ENCODE data around the gene ACBD5. TPM values are rescaled to one million over a fixed set of nuclear protein-coding genes. Genes with fewer than 3 reads are reported as not detected.

The ACBD5 gene
- polyA plus RNA-seq, 1 of the 3 experiments (the other 2 are of a cell fraction): 12.5 TPM

DNA sequence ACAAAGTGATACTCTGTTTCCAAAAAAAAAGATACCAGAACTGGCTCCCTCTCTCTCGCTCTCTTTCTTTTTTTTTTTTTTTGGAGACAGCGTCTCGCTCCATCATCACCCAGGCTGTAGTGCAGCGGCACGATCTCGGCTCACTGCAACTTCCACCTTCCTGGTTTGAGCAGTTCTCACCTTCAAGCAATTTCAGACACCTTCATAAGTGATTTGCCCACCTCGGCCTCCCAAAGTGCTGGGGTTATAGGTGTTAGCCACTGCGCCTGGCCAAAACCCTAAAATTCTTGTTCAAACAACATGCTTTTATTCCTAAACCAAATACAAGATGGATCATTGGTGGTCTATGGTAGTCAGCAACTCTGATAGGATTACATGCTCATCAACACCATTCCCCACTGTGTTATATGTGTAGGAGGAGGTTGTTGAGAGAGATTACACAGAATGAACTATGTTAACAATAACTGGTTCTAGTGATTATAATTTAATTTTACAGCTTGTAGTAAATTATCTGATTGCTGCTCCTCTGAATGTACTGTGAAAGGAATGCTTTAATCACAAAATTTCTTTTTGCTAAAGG is 15.5 kb downstream of the ACBD5 start (continued):
- TF ChIP-seq REST (IDR thresholded peaks at IDR 0.05; ENCODE audit: low read depth, low read length) (no peak), SMC3 (IDR thresholded peaks at IDR 0.05; ENCODE audit: low read depth, low read length) (no peak), TAF1 (IDR thresholded peaks at IDR 0.05; ENCODE audit: borderline replicate concordance, low read depth, low read length) (no peak), USF2 (IDR thresholded peaks at IDR 0.05; ENCODE audit: borderline replicate concordance, low read depth, low read length) (no peak), FOXJ3 (CRISPR knock-in tag; IDR thresholded peaks at IDR 0.05) (no peak), JUND (IDR thresholded peaks at IDR 0.05) (no peak), CTCF (IDR thresholded peaks at IDR 0.05) (no peak), GABPA (IDR thresholded peaks at IDR 0.05; ENCODE audit: low read depth) (no peak), RFX5 (IDR thresholded peaks at IDR 0.05; ENCODE audit: low read length) (no peak), EP300 (IDR thresholded peaks at IDR 0.05; ENCODE audit: borderline replicate concordance in 1 of 2, low read depth in 1 of 2, low read length in 1 of 2) (no peak)

DNA sequence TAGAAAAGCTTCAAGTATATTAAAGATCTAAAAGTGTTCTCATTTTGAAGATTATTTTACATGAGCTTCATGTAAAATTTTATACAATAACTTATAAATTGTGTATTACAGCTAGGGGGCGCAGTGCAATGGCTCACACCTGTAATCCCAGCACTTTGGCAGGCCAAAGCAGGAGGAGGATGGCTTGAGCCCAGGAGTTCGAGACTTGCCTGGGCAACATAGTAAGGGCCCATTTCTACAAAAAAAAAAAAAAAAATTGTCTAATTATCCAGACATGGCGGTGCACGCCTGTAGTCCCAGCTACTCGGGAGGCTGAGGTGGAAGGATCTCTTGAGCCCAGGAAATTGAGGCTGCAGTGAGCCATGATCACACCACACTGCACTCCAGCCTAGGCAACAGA is 16.6 kb downstream of the ACBD5 start:
- ChIA-PET POLR2A (no interaction called here), CTCF (interaction anchor here (0.6 to 4.1 kb wide), 15 partner anchors 9 to 493 kb away, joined by 3 to 23 read pairs (median 4); partner anchors contain the start of gene ACBD5)
- H3K4me3 ChIP-seq (ENCODE audit: low read depth in 2 of 2, low read length in 1 of 2): no peak overlapping the region; a peak in 1 of 4 replicates
- peaks cover 27 to 48% of the 10 kb centered on the region in 2 experiments for H3K36me3 ChIP-seq (replicated peaks in 1 of 2; ENCODE audit: control insufficient read depth in 1 of 2, insufficient read depth in 2 of 2, low read length in 1 of 2)
- H3K27me3 ChIP-seq (ENCODE audit: insufficient read depth): no peaks in the 10 kb centered on the region
- no peak overlapping the region for H3K27ac ChIP-seq (ENCODE audit: low read depth in 2 of 2, low read length in 1 of 2)
- no peaks in the 10 kb centered on the region for H3K4me1 ChIP-seq (ENCODE audit: control insufficient read depth in 1 of 2, insufficient read depth in 2 of 2, low read depth in 1 of 2, low read length in 1 of 2)
- no peaks in the 10 kb centered on the region; the same call in 1 of the 2 replicates for H3K79me2 ChIP-seq (ENCODE audit: insufficient read depth)
- TF ChIP-seq POLR2AphosphoS5 (IDR thresholded peaks at IDR 0.05; ENCODE audit: low read depth, low read length): no peak
- TF ChIP-seq CTCF (IDR thresholded peaks at IDR 0.05): peak; percentile 84
- peak; percentile 47 for TF ChIP-seq RAD21 (IDR thresholded peaks at IDR 0.05; ENCODE audit: low read length)
- TF ChIP-seq TCF12 (IDR thresholded peaks at IDR 0.05): no peak
- TF ChIP-seq SMC3 (IDR thresholded peaks at IDR 0.05; ENCODE audit: low read depth, low read length): peak; percentile 36; the same call in 1 of the 2 replicates
- TF ChIP-seq GABPA (IDR thresholded peaks at IDR 0.05; ENCODE audit: low read depth): no peak
- H3F3A ChIP-seq (replicated peaks; ENCODE audit: insufficient read depth): peaks cover 7% of the 10 kb centered on the region
- no peak overlapping the region for H3K4me2 ChIP-seq
- H3K9me2 ChIP-seq: no peaks in the 10 kb centered on the region
- H3K9ac ChIP-seq: no peak overlapping the region
- no peaks in the 10 kb centered on the region for H4K20me1 ChIP-seq (ENCODE audit: insufficient read depth)
- 77% methylated on average over 5 of the region's 5 CpGs for WGBS (ENCODE audit: low lambda C conversion rate)
- H3K9me3 ChIP-seq: no peaks in the 10 kb centered on the region
- no peak overlapping the region for H2AFZ ChIP-seq (ENCODE audit: low read depth)
- peak; percentile 26 for DNase-seq
